GM19328 (cell line): ENCODE measurements around the gene CCR5AS.
"Not testable (repeated sequence)": the region's sequence is repeated elsewhere in the genome, so short reads cannot be mapped to it uniquely, and the experiment has no call there.

ENCODE experiments used
- ATAC-seq: cut with Tn5 transposase; IDR thresholded peaks from one replicate; pipeline ENCODE4 v1.9.1; 2021; ENCODE audit warnings: mild to moderate bottlenecking, moderate library complexity; ENCODE audit not compliant: unreplicated experiment

CCR5AS gene

GRCh38 chr3:46429671-46430070 lies 22.8 kb upstream of the CCR5AS start:
- ATAC-seq = no peak

- ATAC-seq = no peak
Observed at GRCh38 chr3:46429250-46429649, 22.4 kb upstream of the CCR5AS start.

- ATAC-seq = no peak
Observed at GRCh38 chr3:46427916-46428833, 21.3 kb upstream of the CCR5AS start.

- not testable (repeated sequence) for ATAC-seq
Observed at GRCh38 chr3:46427404-46427803, 20.5 kb upstream of the CCR5AS start.

GRCh38 chr3:46426476-46426875 lies 19.6 kb upstream of the CCR5AS start:
- ATAC-seq = not testable (repeated sequence)

- no peak for ATAC-seq
Observed at GRCh38 chr3:46423588-46423987, 16.7 kb upstream of the CCR5AS start.

GRCh38 chr3:46422617-46423016 lies 15.8 kb upstream of the CCR5AS start:
- no peak for ATAC-seq

GRCh38 chr3:46420931-46421330 lies 14.1 kb upstream of the CCR5AS start:
- ATAC-seq = no peak

GRCh38 chr3:46419816-46420215 lies 12.9 kb upstream of the CCR5AS start:
- no peak for ATAC-seq

- no peak for ATAC-seq
Observed at GRCh38 chr3:46417841-46418611, 11.2 kb upstream of the CCR5AS start.

GRCh38 chr3:46416811-46417510 lies 10.1 kb upstream of the CCR5AS start:
- ATAC-seq = no peak

GRCh38 chr3:46416125-46416810 lies 9.4 kb upstream of the CCR5AS start:
- no peak for ATAC-seq

- ATAC-seq = no peak
Observed at GRCh38 chr3:46414739-46415138, 7.9 kb upstream of the CCR5AS start.

- ATAC-seq = no peak
Observed at GRCh38 chr3:46413951-46414350, 7.1 kb upstream of the CCR5AS start.

GRCh38 chr3:46412786-46413298 lies 6.0 kb upstream of the CCR5AS start:
- ATAC-seq = no peak

GRCh38 chr3:46411271-46411670 lies 4.4 kb upstream of the CCR5AS start:
- no peak for ATAC-seq

GRCh38 chr3:46410669-46411068 lies 3.8 kb upstream of the CCR5AS start:
- no peak for ATAC-seq

GRCh38 chr3:46409739-46410489 lies 3.0 kb upstream of the CCR5AS start:
- no peak for ATAC-seq

- no peak for ATAC-seq
Observed at GRCh38 chr3:46408853-46409252, 2.0 kb upstream of the CCR5AS start.

- ATAC-seq = no peak
Observed at GRCh38 chr3:46407970-46408369, 1.1 kb upstream of the CCR5AS start.
